Stimulated activated CD4-positive, alpha-beta T cell treated with anti-CD3 and anti-CD28 coated beads, TNF-alpha, amount 100 ng/mL, for 4 hours (primary cell): Measurements from ENCODE around the gene BTBD6.

Source experiments
- DNase-seq, 3 experiments: peaks; one replicate each; pipeline ENCODE4 v3.0.0-alpha.2; 2020; ENCODE audit warnings: low read depth in 3 of 3

Gene BTBD6

GRCh38 chr14:105248368-105249181 is at the start of gene BTBD6:
BTBD6 (plus strand) TSS chr14:105248533; CDS start chr14:105248712, 179 bp downstream.
- DNase-seq, result peak; percentile 73 to 83 (median 77)

GRCh38 chr14:105198588-105198987 is 49.7 kb upstream of the BTBD6 start:
- no peak for DNase-seq

GRCh38 chr14:105199093-105199492 is 49.2 kb upstream of the BTBD6 start:
- DNase-seq, result no peak

GRCh38 chr14:105200074-105200473 is 48.3 kb upstream of the BTBD6 start:
- no peak for DNase-seq

GRCh38 chr14:105200641-105201040 is 47.7 kb upstream of the BTBD6 start:
- no peak for DNase-seq

GRCh38 chr14:105201156-105201924 is 47.0 kb upstream of the BTBD6 start:
- no peak for DNase-seq

GRCh38 chr14:105201925-105202513 is 46.3 kb upstream of the BTBD6 start:
- DNase-seq, result no peak

- peak in 2 of 3 experiments; percentile 27 to 45 for DNase-seq
Measured at GRCh38 chr14:105203057-105203531, 45.2 kb upstream of the BTBD6 start.

- DNase-seq, result no peak
Measured at GRCh38 chr14:105203701-105204100, 44.6 kb upstream of the BTBD6 start.

GRCh38 chr14:105204206-105204930 is 44.0 kb upstream of the BTBD6 start:
- DNase-seq, result no peak

GRCh38 chr14:105204931-105205672 is 43.2 kb upstream of the BTBD6 start:
- no peak for DNase-seq

- no peak for DNase-seq
Measured at GRCh38 chr14:105205673-105206208, 42.6 kb upstream of the BTBD6 start.

- no peak for DNase-seq
Measured at GRCh38 chr14:105206873-105207272, 41.5 kb upstream of the BTBD6 start.

- no peak for DNase-seq
Measured at GRCh38 chr14:105207460-105207901, 40.9 kb upstream of the BTBD6 start.

GRCh38 chr14:105207996-105208737 is 40.2 kb upstream of the BTBD6 start:
- no peak for DNase-seq

GRCh38 chr14:105208738-105209075 is 39.6 kb upstream of the BTBD6 start:
- DNase-seq, result no peak

GRCh38 chr14:105209091-105209490 is 39.2 kb upstream of the BTBD6 start:
- DNase-seq, result no peak

GRCh38 chr14:105209646-105210045 is 38.7 kb upstream of the BTBD6 start:
- no peak for DNase-seq

GRCh38 chr14:105210266-105211025 is 37.9 kb upstream of the BTBD6 start:
- no peak for DNase-seq
